DOHH2 (cell line): ENCODE data around the gene ARHGAP20.

Source experiments
- EZH2phosphoT487 ChIP-seq: fragments of 200-600 bp; sonication (generic); IDR thresholded peaks from 2 replicates; pipeline ENCODE4 v1.6.1; 2017; ENCODE audit warnings: borderline replicate concordance, mild to moderate bottlenecking, antibody characterized with exemption, low read length, moderate library complexity, mixed read lengths
- TF ChIP-seq, protein P1 (sequence below): fragments of 200-600 bp; sonication (generic); IDR thresholded peaks from one replicate; pipeline ENCODE4 v1.5.1; 2014; ENCODE audit warnings: antibody characterized with exemption, mild to moderate bottlenecking, low read depth, low read length; ENCODE audit not compliant: poor library complexity, severe bottlenecking

DNA sequence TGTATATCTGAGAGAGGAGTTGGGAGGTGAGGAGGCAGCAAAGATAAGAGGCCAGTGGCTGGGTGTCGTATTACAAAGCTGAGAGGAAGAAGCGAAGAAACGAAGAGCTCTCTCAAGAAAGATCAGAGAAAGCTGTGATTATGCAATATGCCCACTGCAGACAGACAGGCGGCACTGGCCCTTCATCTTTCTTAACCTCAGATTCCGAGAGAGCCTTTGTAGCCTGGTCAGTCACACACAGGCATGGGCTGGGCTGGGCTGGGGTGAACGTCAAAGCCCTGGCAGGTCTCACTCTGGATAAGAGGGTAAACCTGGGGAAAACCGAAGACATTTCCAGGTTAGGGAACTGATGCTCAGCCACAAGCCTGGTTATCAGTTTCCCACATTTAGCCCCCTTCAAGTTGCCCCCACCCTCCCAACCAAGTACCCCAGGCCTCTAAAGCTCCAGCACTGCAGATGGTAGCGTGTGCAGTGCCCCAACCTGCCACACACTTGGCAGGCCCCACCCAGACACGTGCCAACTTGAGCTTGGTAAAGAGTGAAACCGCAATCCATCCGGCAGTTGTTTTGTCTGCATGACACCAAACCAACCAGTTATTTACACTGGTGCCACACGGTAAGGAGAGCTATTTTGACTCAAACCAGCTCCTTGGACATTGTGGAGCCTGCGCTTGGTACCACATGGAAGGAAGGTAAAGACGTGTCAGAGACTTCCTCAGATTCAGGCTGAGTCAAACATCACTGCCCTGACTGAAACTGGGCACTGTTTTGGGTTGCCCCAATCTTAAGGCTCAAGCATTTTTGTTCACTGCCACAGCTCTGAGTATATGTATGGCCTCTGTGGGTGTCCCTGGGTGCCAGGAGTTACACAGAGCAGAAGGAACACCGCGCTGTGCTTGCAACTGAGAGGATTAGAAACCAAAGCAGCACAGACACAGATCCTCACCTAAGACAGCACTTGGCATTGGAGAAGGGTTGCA is 146.6 kb downstream of the ARHGAP20 start:
- TF ChIP-seq, protein P1, sequence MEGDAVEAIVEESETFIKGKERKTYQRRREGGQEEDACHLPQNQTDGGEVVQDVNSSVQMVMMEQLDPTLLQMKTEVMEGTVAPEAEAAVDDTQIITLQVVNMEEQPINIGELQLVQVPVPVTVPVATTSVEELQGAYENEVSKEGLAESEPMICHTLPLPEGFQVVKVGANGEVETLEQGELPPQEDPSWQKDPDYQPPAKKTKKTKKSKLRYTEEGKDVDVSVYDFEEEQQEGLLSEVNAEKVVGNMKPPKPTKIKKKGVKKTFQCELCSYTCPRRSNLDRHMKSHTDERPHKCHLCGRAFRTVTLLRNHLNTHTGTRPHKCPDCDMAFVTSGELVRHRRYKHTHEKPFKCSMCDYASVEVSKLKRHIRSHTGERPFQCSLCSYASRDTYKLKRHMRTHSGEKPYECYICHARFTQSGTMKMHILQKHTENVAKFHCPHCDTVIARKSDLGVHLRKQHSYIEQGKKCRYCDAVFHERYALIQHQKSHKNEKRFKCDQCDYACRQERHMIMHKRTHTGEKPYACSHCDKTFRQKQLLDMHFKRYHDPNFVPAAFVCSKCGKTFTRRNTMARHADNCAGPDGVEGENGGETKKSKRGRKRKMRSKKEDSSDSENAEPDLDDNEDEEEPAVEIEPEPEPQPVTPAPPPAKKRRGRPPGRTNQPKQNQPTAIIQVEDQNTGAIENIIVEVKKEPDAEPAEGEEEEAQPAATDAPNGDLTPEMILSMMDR: no peak
- no peak for TF ChIP-seq EZH2phosphoT487
